NCI-H2081 treated with DMSO at 0.1 percent for 48 hours (cell line): ENCODE measurements around the gene SKI.
"Not testable (repeated sequence)": the region's sequence is repeated elsewhere in the genome, so short reads cannot be mapped to it uniquely, and the experiment has no call there.

Source experiments
- DNase-seq: peaks from one replicate; lab custom pipeline; 2025; lab: John Stamatoyannopoulos, UW

Gene SKI

GRCh38 chr1:2320760-2321667, 92.9 kb downstream of the SKI start:
- DNase-seq: no peak

- no peak for DNase-seq
Observed at GRCh38 chr1:2322065-2322571, 94.0 kb downstream of the SKI start.

GRCh38 chr1:2322581-2323211, 94.6 kb downstream of the SKI start:
- DNase-seq: no peak

GRCh38 chr1:2323451-2323974, 95.4 kb downstream of the SKI start:
- no peak for DNase-seq

- no peak for DNase-seq
Observed at GRCh38 chr1:2324553-2325366, 96.6 kb downstream of the SKI start.

GRCh38 chr1:2326524-2326923, 98.4 kb downstream of the SKI start:
- no peak for DNase-seq

GRCh38 chr1:2327162-2327561, 99.0 kb downstream of the SKI start:
- not testable (repeated sequence) for DNase-seq

GRCh38 chr1:2327841-2328240, 99.7 kb downstream of the SKI start:
- no peak for DNase-seq

- DNase-seq: no peak
Observed at GRCh38 chr1:2328676-2329455, 100.7 kb downstream of the SKI start.

GRCh38 chr1:2330035-2330434, 101.9 kb downstream of the SKI start:
- no peak for DNase-seq

GRCh38 chr1:2330519-2331199, 102.5 kb downstream of the SKI start:
- no peak for DNase-seq

GRCh38 chr1:2331200-2331544, 103.1 kb downstream of the SKI start:
- no peak for DNase-seq

GRCh38 chr1:2331580-2331979, 103.5 kb downstream of the SKI start:
- not testable (repeated sequence) for DNase-seq

GRCh38 chr1:2334366-2334765, 106.2 kb downstream of the SKI start:
- DNase-seq: no peak

GRCh38 chr1:2334883-2335534, 106.9 kb downstream of the SKI start:
- no peak for DNase-seq

- no peak for DNase-seq
Observed at GRCh38 chr1:2335721-2336455, 107.8 kb downstream of the SKI start.

GRCh38 chr1:2336499-2336898, 108.4 kb downstream of the SKI start:
- no peak for DNase-seq

- DNase-seq: no peak
Observed at GRCh38 chr1:2337081-2337480, 109.0 kb downstream of the SKI start.

- DNase-seq: no peak
Observed at GRCh38 chr1:2337501-2337900, 109.4 kb downstream of the SKI start.
